Ascending aorta (tissue), 2 donors: ENCODE data around the gene CBLB. TPM values are rescaled to one million over a fixed set of nuclear protein-coding genes. Genes with fewer than 3 reads are reported as not detected.

ENCODE experiments used
- DNase-seq, 2 donors: peaks; one replicate each; pipeline ENCODE4 v3.0.0-alpha.2; 2019; ENCODE audit warnings: low spot score in 2 of 2
- H3K27ac ChIP-seq, 2 donors: fragments of 200-600 bp; sonication (generic); one replicate each; pipeline ENCODE4 v1.5.1; 2016 to 2017; ENCODE audit warnings: mild to moderate bottlenecking in 1 of 2
- H3K27me3 ChIP-seq: fragments of 200-600 bp; sonication (generic); one replicate; pipeline ENCODE4 v1.5.1; 2017
- H3K36me3 ChIP-seq, 2 donors: fragments of 200-600 bp; sonication (generic); one replicate each; pipeline ENCODE4 v1.5.1; 2016
- H3K4me1 ChIP-seq, 2 donors: fragments of 200-600 bp; sonication (generic); one replicate each; pipeline ENCODE4 v1.5.1; 2016 to 2017; ENCODE audit warnings: mild to moderate bottlenecking in 1 of 2
- H3K4me3 ChIP-seq, 2 donors: fragments of 200-600 bp; sonication (generic); one replicate each; pipeline ENCODE4 v1.5.1; 2016 to 2017; ENCODE audit warnings: mild to moderate bottlenecking in 1 of 2
- H3K9me3 ChIP-seq, 2 donors: fragments of 200-600 bp; sonication (generic); one replicate each; pipeline ENCODE4 v1.5.1; 2016
- CTCF ChIP-seq, 3 experiments: fragments of 200-600 bp in 2 of 3; fragments of 450-650 bp in 1 of 3; sonication (generic) in 2 of 3; IDR thresholded peaks; one replicate each; pipeline ENCODE4 v1.5.1; 2016 to 2019; ENCODE audit warnings: antibody characterized with exemption in 3 of 3, mild to moderate bottlenecking in 1 of 3, moderate library complexity in 1 of 3
- intact Hi-C: fragments of 100-400 bp; cut with DNase I; formaldehyde crosslinking; loops from one replicate; pipeline ENCODE4 v1.15.1; 2023
- total RNA-seq: library from RNA; depleted of rRNA; stranded (reverse); fragments of >200 nt; gene quantifications from one replicate; pipeline ENCODE4 v1.1.0, GENCODE V29; 2016

CBLB gene
- total RNA-seq, result 30.0 TPM

DNA sequence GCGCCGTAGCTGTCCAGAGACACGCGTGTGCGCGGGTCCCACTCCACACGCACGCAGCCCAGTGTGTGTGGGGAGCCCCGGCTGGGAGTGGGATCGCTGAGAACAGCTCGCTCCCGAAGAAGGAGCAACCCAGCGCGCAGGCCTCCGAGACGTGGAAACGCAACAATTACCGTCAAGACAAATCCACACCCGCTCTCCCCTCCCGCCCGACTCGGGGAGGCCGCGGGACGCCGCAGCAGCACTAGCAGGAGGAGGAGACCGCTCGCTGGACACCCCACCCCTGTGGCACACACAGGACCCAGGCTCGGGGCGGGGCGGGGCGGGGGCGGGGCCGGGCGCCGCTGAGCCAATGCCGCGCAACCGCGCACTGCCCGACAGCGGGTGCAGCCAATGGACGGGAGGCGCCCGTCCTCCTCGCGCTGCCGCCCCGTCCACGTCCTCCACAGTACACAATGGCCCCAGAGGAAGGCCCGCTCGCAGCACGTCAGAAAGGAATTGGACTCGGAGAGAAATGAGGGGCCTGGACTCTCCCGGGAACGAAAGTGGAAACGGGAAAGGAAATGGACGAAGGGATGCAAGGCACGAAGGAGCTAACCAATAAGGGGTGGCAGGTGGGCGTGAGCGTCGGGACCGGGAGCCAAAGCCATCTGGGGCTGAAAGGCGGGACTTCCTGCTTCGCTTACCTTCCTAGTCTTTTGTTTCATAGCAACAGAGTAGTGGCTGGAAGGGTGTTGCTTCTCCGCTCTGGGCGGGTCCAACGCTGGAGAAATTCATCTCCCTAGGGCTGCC is at the start of gene CBLB:
CBLB (minus strand) TSS at position 271 of the 789 bp plus-strand sequence. CDS start 1,435 bp downstream, outside the sequence.
- peak; percentile 84 to 96 for DNase-seq
- TF ChIP-seq CTCF (IDR thresholded peaks at IDR 0.05), result no peak
- intact Hi-C loops, result loop anchor here (1.0 to 10.0 kb wide), 5 partner anchors 37 to 502 kb away; partner anchors contain the start of gene ALCAM

DNA sequence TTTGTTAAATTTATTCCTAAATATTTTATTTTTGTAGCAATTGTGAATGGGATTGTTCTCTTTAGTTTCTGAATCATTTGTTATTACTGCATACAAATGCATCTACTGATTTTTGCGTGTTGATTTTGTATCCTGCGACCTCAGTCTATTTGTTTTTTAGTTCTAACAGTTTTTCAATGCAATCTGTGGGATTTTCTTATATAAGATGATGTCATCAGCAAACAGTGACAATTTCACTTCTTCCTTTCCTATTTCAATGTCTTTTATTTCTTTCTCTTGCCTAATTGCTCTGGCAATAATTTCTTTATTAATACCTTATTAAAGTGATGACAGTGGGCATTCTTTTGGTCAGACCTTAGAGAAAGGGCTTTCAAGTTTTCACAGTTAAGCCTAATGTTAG is 48.0 kb upstream of the CBLB start:
- no peak for TF ChIP-seq CTCF (IDR thresholded peaks at IDR 0.05)
- DNase-seq, result no peak
- intact Hi-C loops, result no loop called here
- Histone ChIP-seq H3K36me3 (no peaks in the 10 kb centered on the region), H3K4me3 (no peak overlapping the region), H3K4me1 (no peaks in the 10 kb centered on the region), H3K9me3 (peaks cover 0 to 7% of the 10 kb centered on the region in 2 donors), H3K27ac (no peak overlapping the region), H3K27me3 (no peaks in the 10 kb centered on the region)

More for the DNA sequence above, at the start of gene CBLB:
- Histone ChIP-seq H3K4me1 (peaks cover 0 to 18% of the 10 kb centered on the region in 2 donors), H3K27me3 (no peaks in the 10 kb centered on the region), H3K4me3 (peak within 1 kb of the TSS; percentile 97 to 100), H3K9me3 (no peaks in the 10 kb centered on the region), H3K27ac (peak within 1 kb of the TSS; percentile 98 to 99), H3K36me3 (peaks cover 0 to 8% of the 10 kb centered on the region in 2 donors)

GRCh38 chr3:105915524-105915923 is 46.7 kb upstream of the CBLB start:
- H3K4me1 ChIP-seq, result no peaks in the 10 kb centered on the region
- H3K4me3 ChIP-seq, result no peak overlapping the region
- TF ChIP-seq CTCF (IDR thresholded peaks at IDR 0.05), result no peak
- intact Hi-C loops, result no loop called here
- H3K27ac ChIP-seq, result no peak overlapping the region
- no peak for DNase-seq
- no peaks in the 10 kb centered on the region for H3K27me3 ChIP-seq
- H3K9me3 ChIP-seq, result peaks cover 0 to 7% of the 10 kb centered on the region in 2 donors
- H3K36me3 ChIP-seq, result no peaks in the 10 kb centered on the region

GRCh38 chr3:105913616-105914015 is 44.8 kb upstream of the CBLB start:
- peaks cover 0 to 7% of the 10 kb centered on the region in 2 donors for H3K9me3 ChIP-seq
- no peak overlapping the region for H3K27ac ChIP-seq
- H3K27me3 ChIP-seq, result no peaks in the 10 kb centered on the region
- no peak for TF ChIP-seq CTCF (IDR thresholded peaks at IDR 0.05)
- no peak overlapping the region for H3K4me3 ChIP-seq
- no peak for DNase-seq
- H3K36me3 ChIP-seq, result no peaks in the 10 kb centered on the region
- intact Hi-C loops, result no loop called here
- H3K4me1 ChIP-seq, result no peaks in the 10 kb centered on the region

GRCh38 chr3:105912891-105913290 is 44.1 kb upstream of the CBLB start:
- Histone ChIP-seq H3K9me3 (peaks cover 0 to 7% of the 10 kb centered on the region in 2 donors), H3K4me1 (peaks cover 0 to 7% of the 10 kb centered on the region in 2 donors), H3K4me3 (no peak overlapping the region), H3K27ac (no peak overlapping the region), H3K27me3 (no peaks in the 10 kb centered on the region), H3K36me3 (no peaks in the 10 kb centered on the region)
- no peak for DNase-seq
- intact Hi-C loops, result no loop called here
- TF ChIP-seq CTCF (IDR thresholded peaks at IDR 0.05), result no peak
